Measurements from ENCODE around the gene CACNG8. TPM values are rescaled to one million over a fixed set of nuclear protein-coding genes. Genes with fewer than 3 reads are reported as not detected.

CACNG8 gene
- 8.5 TPM for total RNA-seq

GRCh38 chr19:53962887-53963431 is at the start of gene CACNG8:
Gene CACNG8 (plus strand): TSS chr19:53962937.

GRCh38 chr19:53991224-53992113 is 28.7 kb downstream of the CACNG8 start, which contains the start of gene CACNG6:
Gene CACNG6 (plus strand): TSS chr19:53991637. CDS start chr19:53992878, 1,241 bp downstream.

Small RNA genes lying within 50 kb of the gene (small RNA-seq; reads per million reads assigned to genes)
- gene AC012314.20 (ENCODE audit: low replicate concordance) = not detected

Other genes starting within 250 kb of the CACNG8 start
- gene NLRP12, start 138.6 kb upstream of the CACNG8 start, total RNA-seq = not detected
- gene MYADM, start 95.1 kb upstream of the CACNG8 start, total RNA-seq = 3.4 TPM
- 3.1 TPM for gene PRKCG, start 80.7 kb upstream of the CACNG8 start, total RNA-seq
- gene CACNG7, start 53.7 kb upstream of the CACNG8 start, total RNA-seq = 10.3 TPM
- not detected for gene CACNG6, start 28.7 kb downstream of the CACNG8 start, total RNA-seq
- gene VSTM1, start 101.0 kb downstream of the CACNG8 start, total RNA-seq = not detected
- not detected for gene TARM1, start 118.4 kb downstream of the CACNG8 start, total RNA-seq
- not detected for gene OSCAR, start 137.9 kb downstream of the CACNG8 start, total RNA-seq
- gene NDUFA3, start 139.9 kb downstream of the CACNG8 start, total RNA-seq = 8.1 TPM
- gene TFPT, start 152.7 kb downstream of the CACNG8 start, total RNA-seq = 6.3 TPM
- gene PRPF31, start 152.8 kb downstream of the CACNG8 start, total RNA-seq = 31.9 TPM
- 14.1 TPM for gene CNOT3, start 174.8 kb downstream of the CACNG8 start, total RNA-seq
- gene LENG1, start 196.8 kb downstream of the CACNG8 start, total RNA-seq = 4.7 TPM
- 1.3 TPM for gene TMC4, start 210.2 kb downstream of the CACNG8 start, total RNA-seq
- 26.3 TPM for gene MBOAT7, start 226.6 kb downstream of the CACNG8 start, total RNA-seq
- 26.0 TPM for gene TSEN34, start 228.4 kb downstream of the CACNG8 start, total RNA-seq
- 935 TPM for gene RPS9, start 237.9 kb downstream of the CACNG8 start, total RNA-seq